ENCODE results near the gene MAPK9.

DNA sequence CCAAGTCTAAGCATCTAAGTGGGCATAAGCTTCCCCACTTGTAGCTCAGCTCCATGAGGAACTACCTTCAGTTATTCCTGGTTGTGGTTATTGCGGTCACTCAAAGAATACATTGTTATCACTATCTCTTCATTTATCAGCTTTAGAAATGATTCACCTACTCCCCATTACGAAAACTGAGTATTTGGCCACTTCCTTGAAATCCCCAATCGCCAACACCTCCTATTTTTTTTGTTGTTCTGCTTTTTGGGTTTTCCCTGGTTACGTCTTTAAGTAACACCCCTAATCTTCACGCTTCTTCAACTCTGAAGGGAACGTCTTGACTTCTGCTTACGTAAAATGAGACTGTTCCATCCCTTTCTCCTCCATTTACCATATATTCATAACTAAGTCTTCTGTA is 20.7 kb downstream of the MAPK9 start:
- TF ChIP-seq, protein P1, sequence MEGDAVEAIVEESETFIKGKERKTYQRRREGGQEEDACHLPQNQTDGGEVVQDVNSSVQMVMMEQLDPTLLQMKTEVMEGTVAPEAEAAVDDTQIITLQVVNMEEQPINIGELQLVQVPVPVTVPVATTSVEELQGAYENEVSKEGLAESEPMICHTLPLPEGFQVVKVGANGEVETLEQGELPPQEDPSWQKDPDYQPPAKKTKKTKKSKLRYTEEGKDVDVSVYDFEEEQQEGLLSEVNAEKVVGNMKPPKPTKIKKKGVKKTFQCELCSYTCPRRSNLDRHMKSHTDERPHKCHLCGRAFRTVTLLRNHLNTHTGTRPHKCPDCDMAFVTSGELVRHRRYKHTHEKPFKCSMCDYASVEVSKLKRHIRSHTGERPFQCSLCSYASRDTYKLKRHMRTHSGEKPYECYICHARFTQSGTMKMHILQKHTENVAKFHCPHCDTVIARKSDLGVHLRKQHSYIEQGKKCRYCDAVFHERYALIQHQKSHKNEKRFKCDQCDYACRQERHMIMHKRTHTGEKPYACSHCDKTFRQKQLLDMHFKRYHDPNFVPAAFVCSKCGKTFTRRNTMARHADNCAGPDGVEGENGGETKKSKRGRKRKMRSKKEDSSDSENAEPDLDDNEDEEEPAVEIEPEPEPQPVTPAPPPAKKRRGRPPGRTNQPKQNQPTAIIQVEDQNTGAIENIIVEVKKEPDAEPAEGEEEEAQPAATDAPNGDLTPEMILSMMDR (IDR thresholded peaks at IDR 0.05), result no peak
- no peak for TF ChIP-seq POLR2A (IDR thresholded peaks at IDR 0.05)
